Liver (tissue), 9 donors: ENCODE data around the gene MAFG. TPM values are rescaled to one million over a fixed set of nuclear protein-coding genes. Genes with fewer than 3 reads are reported as not detected.

Source experiments
- DNase-seq: peaks from one replicate; pipeline ENCODE4 v3.0.0-alpha.2; 2017; ENCODE audit warnings: low spot score
- H3K27ac ChIP-seq, 2 donors: one replicate each; pipeline ENCODE4 v1.7.0; 2013; ENCODE audit warnings: inconsistent platforms in 2 of 2, low read length in 2 of 2, control low read depth in 1 of 2, low read depth in 1 of 2, mild to moderate bottlenecking in 1 of 2
- H3K27me3 ChIP-seq, 4 donors: one replicate each; pipeline versions ENCODE4 v1.6.1 to v1.7.0; 2013; ENCODE audit warnings: low read length in 3 of 4, inconsistent platforms in 1 of 4, mild to moderate bottlenecking in 1 of 4, moderate library complexity in 1 of 4; ENCODE audit not compliant: control insufficient read depth in 4 of 4, insufficient read depth in 4 of 4
- H3K36me3 ChIP-seq, 4 donors: one replicate each; pipeline versions ENCODE4 v1.6.1 to v1.7.0; 2013; ENCODE audit warnings: low read length in 3 of 4, mild to moderate bottlenecking in 3 of 4, low read depth in 1 of 4, moderate library complexity in 1 of 4; ENCODE audit not compliant: control insufficient read depth in 4 of 4, insufficient read depth in 3 of 4
- H3K4me1 ChIP-seq, 4 donors: one replicate each; pipeline versions ENCODE4 v1.6.1 to v1.7.0; 2013; ENCODE audit warnings: low read length in 3 of 4, mild to moderate bottlenecking in 3 of 4, moderate library complexity in 1 of 4; ENCODE audit not compliant: control insufficient read depth in 4 of 4, insufficient read depth in 4 of 4
- H3K4me3 ChIP-seq, 3 donors: one replicate each; pipeline versions ENCODE4 v1.6.1 to v1.7.0; 2013; ENCODE audit warnings: low read length in 3 of 3, control low read depth in 1 of 3, low read depth in 1 of 3, mild to moderate bottlenecking in 1 of 3
- H3K9ac ChIP-seq, 2 donors: one replicate each; pipeline ENCODE4 v1.7.0; 2013; ENCODE audit warnings: low read length in 2 of 2, mild to moderate bottlenecking in 2 of 2, moderate library complexity in 2 of 2, control low read depth in 1 of 2, low read depth in 1 of 2
- H3K9me3 ChIP-seq, 4 donors: one replicate each; pipeline versions ENCODE4 v1.6.1 to v1.7.0; 2013; ENCODE audit warnings: low read length in 3 of 4; ENCODE audit not compliant: control insufficient read depth in 4 of 4
- ATF3 ChIP-seq: IDR thresholded peaks from 2 replicates; pipeline ENCODE4 v1.6.1; 2016; ENCODE audit warnings: antibody characterized with exemption
- EGR1 ChIP-seq, 2 donors: IDR thresholded peaks; 2 replicates each; pipeline ENCODE4 v1.6.1; 2016 to 2018; ENCODE audit warnings: antibody characterized with exemption in 2 of 2, low read depth in 2 of 2
- FOXA1 ChIP-seq: IDR thresholded peaks from 2 replicates; pipeline ENCODE4 v1.6.1; 2016; ENCODE audit warnings: antibody characterized with exemption
- FOXA2 ChIP-seq: IDR thresholded peaks from 2 replicates; pipeline ENCODE4 v1.6.1; 2016; ENCODE audit warnings: antibody characterized with exemption
- HNF4A ChIP-seq, 2 donors: conservative IDR thresholded peaks; 2 replicates each; pipeline ENCODE4 v1.6.1; 2016; ENCODE audit warnings: antibody characterized with exemption in 2 of 2, mild to moderate bottlenecking in 2 of 2
- HNF4G ChIP-seq: IDR thresholded peaks from 2 replicates; pipeline ENCODE4 v1.6.1; 2016; ENCODE audit warnings: antibody characterized with exemption
- JUND ChIP-seq, 2 donors: IDR thresholded peaks; 2 replicates each; pipeline ENCODE4 v1.6.1; 2016; ENCODE audit warnings: antibody characterized with exemption in 2 of 2
- RAD21 ChIP-seq, 2 donors: IDR thresholded peaks; 2 replicates each; pipeline ENCODE4 v1.6.1; 2016; ENCODE audit warnings: antibody characterized with exemption in 2 of 2, mild to moderate bottlenecking in 2 of 2
- RXRA ChIP-seq, 2 donors: IDR thresholded peaks; 2 replicates each; pipeline ENCODE4 v1.6.1; 2017 to 2018; ENCODE audit warnings: antibody characterized with exemption in 2 of 2, mild to moderate bottlenecking in 1 of 2
- SP1 ChIP-seq: IDR thresholded peaks from 2 replicates; pipeline ENCODE4 v1.6.1; 2018; ENCODE audit warnings: antibody characterized with exemption, mild to moderate bottlenecking
- TAF1 ChIP-seq: conservative IDR thresholded peaks from 2 replicates; pipeline ENCODE4 v1.6.1; 2016; ENCODE audit warnings: antibody characterized with exemption, mild to moderate bottlenecking
- YY1 ChIP-seq: IDR thresholded peaks from 2 replicates; pipeline ENCODE4 v1.6.1; 2016; ENCODE audit warnings: antibody characterized with exemption, mild to moderate bottlenecking
- ZBTB33 ChIP-seq: IDR thresholded peaks from 2 replicates; pipeline ENCODE4 v1.6.1; 2016; ENCODE audit warnings: antibody characterized with exemption
- WGBS: extraction: QIAGEN DNeasy Blood & Tissue Kit; methylation state at CpG from one replicate; pipeline ENCODE4 v1.1.7; 2013; 5-methylcytosine and 5-hydroxymethylcytosine counted together
- polyA plus RNA-seq, 2 donors: library from polyadenylated mRNA; stranded (reverse) in 1 of 2; unstranded in 1 of 2; fragments of 200-250 nt in 1 of 2; fragments of >200 nt in 1 of 2; fragmentation: Nextera tagmentation in 1 of 2; extraction: Ambion mirVana in 1 of 2; gene quantifications; one replicate each; pipeline versions ENCODE4 v1.2.1 to v1.2.3, GENCODE V29; 2013 to 2015
- total RNA-seq, 2 donors: library from RNA; depleted of rRNA; stranded (reverse); fragments of >200 nt; gene quantifications; one replicate each; pipeline ENCODE4 v1.2.3, GENCODE V29; 2014
- TF ChIP-seq, protein P1 (sequence below): fragments of 150-350 bp; IDR thresholded peaks from 2 replicates; pipeline ENCODE4 v1.5.1; 2017; ENCODE audit warnings: improper control_type of control experiment, low read depth, low read length; ENCODE audit not compliant: missing input control
- TF ChIP-seq, protein P2 (sequence below): IDR thresholded peaks from 2 replicates; pipeline ENCODE4 v1.6.1; 2016; ENCODE audit warnings: antibody characterized with exemption, mild to moderate bottlenecking
- donor health status: healthy.
- donor health status: healthy.
- donor health status: healthy.
- donor health status: healthy.
- donor health status: healthy.

Gene MAFG
- total and polyA plus RNA-seq, 4 donors = 3.0 to 17.0 (median 8.9) TPM

DNA sequence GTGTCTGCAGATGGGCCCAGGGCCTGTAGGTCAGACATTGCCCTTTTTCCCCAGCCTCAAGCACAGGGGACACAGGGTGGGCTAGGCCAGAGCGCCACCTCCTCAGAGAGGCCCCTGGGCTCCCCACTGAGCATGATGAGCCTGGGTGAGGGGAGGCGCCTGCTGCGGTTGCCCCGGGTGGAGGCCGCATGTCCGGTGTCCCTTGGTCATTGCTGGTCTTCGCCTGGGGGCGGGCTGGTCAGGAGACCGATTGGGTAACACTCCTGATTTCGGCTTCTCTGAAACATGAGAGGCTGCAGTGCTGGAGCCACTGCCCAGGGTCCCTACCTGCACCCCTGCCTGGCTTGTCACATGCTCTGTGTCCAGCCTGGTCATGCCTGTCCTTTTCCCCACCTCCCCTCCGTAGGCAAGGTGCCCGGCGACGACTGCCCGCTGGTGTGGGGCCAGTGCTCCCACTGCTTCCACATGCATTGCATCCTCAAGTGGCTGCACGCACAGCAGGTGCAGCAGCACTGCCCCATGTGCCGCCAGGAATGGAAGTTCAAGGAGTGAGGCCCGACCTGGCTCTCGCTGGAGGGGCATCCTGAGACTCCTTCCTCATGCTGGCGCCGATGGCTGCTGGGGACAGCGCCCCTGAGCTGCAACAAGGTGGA lies 27.9 kb downstream of the MAFG start:
- no peak for DNase-seq
- H3K27me3 ChIP-seq = no peaks in the 10 kb centered on the region
- no peaks in the 10 kb centered on the region for H3K9me3 ChIP-seq
- peaks cover 2 to 23% (median 12%) of the 10 kb centered on the region in 4 donors for H3K4me1 ChIP-seq
- no peak overlapping the region for H3K9ac ChIP-seq
- H3K36me3 ChIP-seq = peaks cover 7 to 38% (median 8%) of the 10 kb centered on the region in 4 donors
- TF ChIP-seq RXRA (IDR thresholded peaks at IDR 0.05) = no peak
- TF ChIP-seq FOXA1 = no peak
- no peak for TF ChIP-seq SP1
- TF ChIP-seq ATF3 = no peak
- TF ChIP-seq, protein P1, sequence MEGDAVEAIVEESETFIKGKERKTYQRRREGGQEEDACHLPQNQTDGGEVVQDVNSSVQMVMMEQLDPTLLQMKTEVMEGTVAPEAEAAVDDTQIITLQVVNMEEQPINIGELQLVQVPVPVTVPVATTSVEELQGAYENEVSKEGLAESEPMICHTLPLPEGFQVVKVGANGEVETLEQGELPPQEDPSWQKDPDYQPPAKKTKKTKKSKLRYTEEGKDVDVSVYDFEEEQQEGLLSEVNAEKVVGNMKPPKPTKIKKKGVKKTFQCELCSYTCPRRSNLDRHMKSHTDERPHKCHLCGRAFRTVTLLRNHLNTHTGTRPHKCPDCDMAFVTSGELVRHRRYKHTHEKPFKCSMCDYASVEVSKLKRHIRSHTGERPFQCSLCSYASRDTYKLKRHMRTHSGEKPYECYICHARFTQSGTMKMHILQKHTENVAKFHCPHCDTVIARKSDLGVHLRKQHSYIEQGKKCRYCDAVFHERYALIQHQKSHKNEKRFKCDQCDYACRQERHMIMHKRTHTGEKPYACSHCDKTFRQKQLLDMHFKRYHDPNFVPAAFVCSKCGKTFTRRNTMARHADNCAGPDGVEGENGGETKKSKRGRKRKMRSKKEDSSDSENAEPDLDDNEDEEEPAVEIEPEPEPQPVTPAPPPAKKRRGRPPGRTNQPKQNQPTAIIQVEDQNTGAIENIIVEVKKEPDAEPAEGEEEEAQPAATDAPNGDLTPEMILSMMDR = no peak
- no peak for TF ChIP-seq TAF1
- TF ChIP-seq EGR1 (IDR thresholded peaks at IDR 0.05; ENCODE audit: low read depth in 2 of 2) = no peak
- no peak for TF ChIP-seq ZBTB33
- TF ChIP-seq HNF4G = no peak
- no peak for TF ChIP-seq RAD21 (IDR thresholded peaks at IDR 0.05)
- no peak for TF ChIP-seq JUND (IDR thresholded peaks at IDR 0.05)
- no peak for TF ChIP-seq HNF4A (conservative IDR thresholded peaks at IDR 0.05)
- H3K4me3 ChIP-seq = no peak overlapping the region
- no peak overlapping the region for H3K27ac ChIP-seq
- 87% methylated on average over 22 of the region's 22 CpGs for WGBS

GRCh38 chr17:81898885-81899284 lies 28.6 kb downstream of the MAFG start:
- DNase-seq = no peak
- H3K36me3 ChIP-seq = peaks cover 6 to 37% (median 7%) of the 10 kb centered on the region in 4 donors

More at GRCh38 chr17:81898885-81899284, 28.6 kb downstream of the MAFG start:
- Histone ChIP-seq H3K9me3 (no peaks in the 10 kb centered on the region), H3K4me3 (no peak overlapping the region), H3K27me3 (no peaks in the 10 kb centered on the region), H3K9ac (no peak overlapping the region), H3K4me1 (peaks cover 2 to 23% (median 12%) of the 10 kb centered on the region in 4 donors), H3K27ac (no peak overlapping the region)
- TF ChIP-seq, protein P2, sequence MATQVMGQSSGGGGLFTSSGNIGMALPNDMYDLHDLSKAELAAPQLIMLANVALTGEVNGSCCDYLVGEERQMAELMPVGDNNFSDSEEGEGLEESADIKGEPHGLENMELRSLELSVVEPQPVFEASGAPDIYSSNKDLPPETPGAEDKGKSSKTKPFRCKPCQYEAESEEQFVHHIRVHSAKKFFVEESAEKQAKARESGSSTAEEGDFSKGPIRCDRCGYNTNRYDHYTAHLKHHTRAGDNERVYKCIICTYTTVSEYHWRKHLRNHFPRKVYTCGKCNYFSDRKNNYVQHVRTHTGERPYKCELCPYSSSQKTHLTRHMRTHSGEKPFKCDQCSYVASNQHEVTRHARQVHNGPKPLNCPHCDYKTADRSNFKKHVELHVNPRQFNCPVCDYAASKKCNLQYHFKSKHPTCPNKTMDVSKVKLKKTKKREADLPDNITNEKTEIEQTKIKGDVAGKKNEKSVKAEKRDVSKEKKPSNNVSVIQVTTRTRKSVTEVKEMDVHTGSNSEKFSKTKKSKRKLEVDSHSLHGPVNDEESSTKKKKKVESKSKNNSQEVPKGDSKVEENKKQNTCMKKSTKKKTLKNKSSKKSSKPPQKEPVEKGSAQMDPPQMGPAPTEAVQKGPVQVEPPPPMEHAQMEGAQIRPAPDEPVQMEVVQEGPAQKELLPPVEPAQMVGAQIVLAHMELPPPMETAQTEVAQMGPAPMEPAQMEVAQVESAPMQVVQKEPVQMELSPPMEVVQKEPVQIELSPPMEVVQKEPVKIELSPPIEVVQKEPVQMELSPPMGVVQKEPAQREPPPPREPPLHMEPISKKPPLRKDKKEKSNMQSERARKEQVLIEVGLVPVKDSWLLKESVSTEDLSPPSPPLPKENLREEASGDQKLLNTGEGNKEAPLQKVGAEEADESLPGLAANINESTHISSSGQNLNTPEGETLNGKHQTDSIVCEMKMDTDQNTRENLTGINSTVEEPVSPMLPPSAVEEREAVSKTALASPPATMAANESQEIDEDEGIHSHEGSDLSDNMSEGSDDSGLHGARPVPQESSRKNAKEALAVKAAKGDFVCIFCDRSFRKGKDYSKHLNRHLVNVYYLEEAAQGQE = no peak
- TF ChIP-seq ATF3 = no peak
- TF ChIP-seq YY1 = no peak
- TF ChIP-seq FOXA2 = no peak
- TF ChIP-seq RAD21 (IDR thresholded peaks at IDR 0.05) = no peak
- no peak for TF ChIP-seq HNF4A (conservative IDR thresholded peaks at IDR 0.05)
- no peak for TF ChIP-seq JUND (IDR thresholded peaks at IDR 0.05)
- TF ChIP-seq RXRA (IDR thresholded peaks at IDR 0.05) = no peak
- TF ChIP-seq ZBTB33 = no peak
- no peak for TF ChIP-seq HNF4G
- 94% methylated on average over 9 of the region's 9 CpGs for WGBS
